ENCODE data around the gene NAGLU.

NAGLU gene

DNA sequence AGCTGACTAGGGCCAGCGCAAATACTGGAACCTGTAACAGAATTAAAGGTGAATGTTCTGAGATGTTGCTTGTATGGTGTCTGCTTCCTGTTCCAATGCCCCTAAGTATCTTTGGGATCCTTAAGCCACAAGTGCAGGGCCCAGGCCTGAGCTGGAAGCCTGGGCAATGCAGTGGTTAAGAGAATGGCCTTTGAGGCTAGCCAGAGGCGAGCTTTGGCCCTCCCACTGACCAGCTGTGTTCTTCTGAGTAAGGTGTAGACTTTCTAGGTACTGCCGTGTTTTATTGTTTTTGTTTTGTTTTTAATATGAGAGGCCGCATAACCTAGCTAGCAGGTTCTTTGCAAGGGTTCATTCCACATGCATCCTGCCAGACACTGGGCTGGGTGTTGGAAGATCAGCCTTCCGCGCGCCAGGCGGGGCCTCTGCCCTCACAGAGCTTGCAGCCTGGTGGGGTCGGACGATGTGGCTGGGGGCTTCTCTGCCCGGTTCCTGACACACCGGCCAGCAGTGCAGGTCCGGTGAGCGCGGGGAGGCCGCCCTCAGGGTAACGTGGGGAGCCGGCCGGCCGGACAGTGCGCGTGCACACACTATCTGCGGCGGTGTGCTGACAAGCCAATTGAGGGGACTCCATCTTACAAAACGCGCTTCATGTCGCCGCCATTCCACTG, 30.3 kb downstream of the NAGLU start:
- ChIA-PET CTCF (interaction anchor here (0.9 to 6.5 kb wide), 2 partner anchors 12 to 541 kb away, joined by 3 to 53 read pairs; partner anchors contain the start of gene PSMC3IP), POLR2A (interaction anchor here (1.1 to 2.6 kb wide), 3 partner anchors 11 to 143 kb away, joined by 3 to 20 read pairs (median 4); partner anchors contain the start of genes CAVIN1 and PSMC3IP)
- DNase-seq (ENCODE audit: low read depth, low spot score) = no peak
- TF ChIP-seq, protein P1, sequence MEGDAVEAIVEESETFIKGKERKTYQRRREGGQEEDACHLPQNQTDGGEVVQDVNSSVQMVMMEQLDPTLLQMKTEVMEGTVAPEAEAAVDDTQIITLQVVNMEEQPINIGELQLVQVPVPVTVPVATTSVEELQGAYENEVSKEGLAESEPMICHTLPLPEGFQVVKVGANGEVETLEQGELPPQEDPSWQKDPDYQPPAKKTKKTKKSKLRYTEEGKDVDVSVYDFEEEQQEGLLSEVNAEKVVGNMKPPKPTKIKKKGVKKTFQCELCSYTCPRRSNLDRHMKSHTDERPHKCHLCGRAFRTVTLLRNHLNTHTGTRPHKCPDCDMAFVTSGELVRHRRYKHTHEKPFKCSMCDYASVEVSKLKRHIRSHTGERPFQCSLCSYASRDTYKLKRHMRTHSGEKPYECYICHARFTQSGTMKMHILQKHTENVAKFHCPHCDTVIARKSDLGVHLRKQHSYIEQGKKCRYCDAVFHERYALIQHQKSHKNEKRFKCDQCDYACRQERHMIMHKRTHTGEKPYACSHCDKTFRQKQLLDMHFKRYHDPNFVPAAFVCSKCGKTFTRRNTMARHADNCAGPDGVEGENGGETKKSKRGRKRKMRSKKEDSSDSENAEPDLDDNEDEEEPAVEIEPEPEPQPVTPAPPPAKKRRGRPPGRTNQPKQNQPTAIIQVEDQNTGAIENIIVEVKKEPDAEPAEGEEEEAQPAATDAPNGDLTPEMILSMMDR (IDR thresholded peaks at IDR 0.05; ENCODE audit: insufficient read depth, low read length, missing control alignments) = no peak
- H3K4me3 ChIP-seq (ENCODE audit: low read depth, low read length) = peak overlapping the region; percentile 95

GRCh38 chr17:42566883-42567573, 31.0 kb downstream of the NAGLU start, which contains the start of gene MLX:
MLX (plus strand) TSS chr17:42567100; CDS start chr17:42567125, 25 bp downstream.
- DNase-seq (ENCODE audit: low read depth, low spot score) = no peak
- CTCF ChIA-PET = interaction anchor here (1.2 to 6.5 kb wide), 2 partner anchors 11 to 255 kb away, joined by 4 to 53 read pairs; partner anchors contain the start of gene PSMC3IP
- POLR2A ChIA-PET = interaction anchor here (1.5 to 2.6 kb wide), 2 partner anchors 10 to 13 kb away, joined by 4 to 20 read pairs; partner anchors contain the start of gene PSMC3IP
- TF ChIP-seq, protein P1 (IDR thresholded peaks at IDR 0.05; ENCODE audit: insufficient read depth, low read length, missing control alignments) = no peak
- peak within 1 kb of the TSS; percentile 95 for H3K4me3 ChIP-seq (ENCODE audit: low read depth, low read length)

- TF ChIP-seq, protein P1 (IDR thresholded peaks at IDR 0.05; ENCODE audit: insufficient read depth, low read length, missing control alignments) = no peak
- no peak overlapping the region; the same call in 1 of the 2 replicates for H3K4me3 ChIP-seq (ENCODE audit: low read depth, low read length)
- no peak for DNase-seq (ENCODE audit: low read depth, low spot score)
- ChIA-PET CTCF (interaction anchor here (2.6 to 6.5 kb wide), 2 partner anchors 10 to 112 kb away, joined by 8 to 53 read pairs; partner anchors contain the start of gene PSMC3IP), POLR2A (interaction anchor here (2.6 kb wide), 1 partner anchor 9 kb away, joined by 20 read pairs; the partner anchor contains the start of gene PSMC3IP)
Observed at GRCh38 chr17:42568341-42569111, 32.5 kb downstream of the NAGLU start.

GRCh38 chr17:42571435-42572225, 35.6 kb downstream of the NAGLU start:
- H3K4me3 ChIP-seq (ENCODE audit: low read depth, low read length) = no peak overlapping the region
- CTCF ChIA-PET = interaction anchor here (0.9 kb wide), 1 partner anchor 252 kb away, joined by 3 read pairs; the partner anchor contains the start of gene BECN1
- POLR2A ChIA-PET = no interaction called here
- DNase-seq (ENCODE audit: low read depth, low spot score) = no peak
- TF ChIP-seq, protein P1 (IDR thresholded peaks at IDR 0.05; ENCODE audit: insufficient read depth, low read length, missing control alignments) = no peak

GRCh38 chr17:42573095-42573494, 37.1 kb downstream of the NAGLU start:
- no peak for DNase-seq (ENCODE audit: low read depth, low spot score)
- CTCF ChIA-PET = interaction anchor here (1.2 to 1.5 kb wide), 3 partner anchors 101 to 108 kb away, joined by 3 to 5 read pairs (median 4); no protein-coding TSS in a partner anchor
- POLR2A ChIA-PET = interaction anchor here (0.9 kb wide), 1 partner anchor 11 kb away, joined by 3 read pairs; no protein-coding TSS in a partner anchor

More at GRCh38 chr17:42573095-42573494, 37.1 kb downstream of the NAGLU start:
- TF ChIP-seq, protein P1 (IDR thresholded peaks at IDR 0.05; ENCODE audit: insufficient read depth, low read length, missing control alignments) = no peak
- H3K4me3 ChIP-seq (ENCODE audit: low read depth, low read length) = no peak overlapping the region
